RWPE2 (cell line): ENCODE results near the gene TCN2.
"Not testable (repeated sequence)": the region's sequence is repeated elsewhere in the genome, so short reads cannot be mapped to it uniquely, and the experiment has no call there.

Source experiments
- ATAC-seq: fragments of 200-7000 bp; cut with Tn5 transposase; 3 replicates; pipeline ENCODE4 v1.9.1; 2021; ENCODE audit warnings: low read depth
- DNase-seq: peaks from one replicate; pipeline ENCODE4 v3.0.0-alpha.2; 2020; ENCODE audit warnings: low spot score
- H3K27ac ChIP-seq: fragments of 450-650 bp; 2 replicates; pipeline ENCODE4 v1.5.1; 2017; ENCODE audit warnings: mild to moderate bottlenecking; ENCODE audit not compliant: poor library complexity, severe bottlenecking
- H3K27me3 ChIP-seq: fragments of 250-450 bp; sonication (Bioruptor Pico); 2 replicates; pipeline ENCODE4 v1.5.1; 2021; ENCODE audit warnings: mild to moderate bottlenecking, moderate library complexity; ENCODE audit not compliant: insufficient read depth, poor library complexity, severe bottlenecking
- H3K36me3 ChIP-seq: fragments of 250-450 bp; sonication (Bioruptor Pico); 2 replicates; pipeline ENCODE4 v1.5.1; 2020; ENCODE audit warnings: low read depth, mild to moderate bottlenecking, moderate library complexity
- H3K4me1 ChIP-seq: fragments of 250-450 bp; sonication (Bioruptor Pico); 2 replicates; pipeline ENCODE4 v1.5.1; 2021; ENCODE audit warnings: mild to moderate bottlenecking, moderate library complexity; ENCODE audit not compliant: insufficient read depth, poor library complexity, severe bottlenecking
- H3K4me3 ChIP-seq: fragments of 250-450 bp; sonication (Bioruptor Pico); 2 replicates; pipeline ENCODE4 v1.5.1; 2021; ENCODE audit warnings: mild to moderate bottlenecking, moderate library complexity; ENCODE audit not compliant: severe bottlenecking
- H3K9me3 ChIP-seq: fragments of 250-450 bp; sonication (Bioruptor Pico); 2 replicates; pipeline ENCODE4 v1.5.1; 2021; ENCODE audit warnings: mild to moderate bottlenecking, moderate library complexity; ENCODE audit not compliant: severe bottlenecking
- TF ChIP-seq, protein P1 (sequence below): fragments of 450-650 bp; IDR thresholded peaks from one replicate; pipeline ENCODE4 v1.5.1; 2017; ENCODE audit warnings: mild to moderate bottlenecking, moderate library complexity; ENCODE audit not compliant: poor library complexity, severe bottlenecking

Gene TCN2

DNA sequence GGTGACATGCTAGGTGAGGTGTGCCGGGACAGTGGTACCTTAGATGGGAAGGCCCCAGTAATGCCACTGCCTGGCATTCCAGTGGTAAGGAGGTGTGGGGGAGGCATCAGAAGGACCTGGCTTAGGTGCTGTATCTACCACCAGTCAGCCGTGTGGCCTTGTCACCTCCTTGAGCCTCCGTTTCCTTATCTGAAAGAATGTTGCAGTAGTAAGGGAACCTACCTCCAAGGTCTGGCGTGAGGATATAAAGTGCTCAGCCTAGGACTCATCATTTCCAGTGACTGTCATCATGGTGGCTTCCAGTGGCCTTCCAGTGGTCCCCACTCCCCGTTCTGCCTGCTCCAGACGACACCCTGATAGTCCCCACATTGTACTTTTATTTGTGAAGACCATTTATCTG lies 67.5 kb downstream of the TCN2 start:
- Histone ChIP-seq H3K36me3 (no peaks in the 10 kb centered on the region), H3K4me1 (no peaks in the 10 kb centered on the region), H3K9me3 (no peaks in the 10 kb centered on the region), H3K27me3 (no peaks in the 10 kb centered on the region), H3K27ac (no peak overlapping the region), H3K4me3 (no peak overlapping the region)
- ATAC-seq (no peak), DNase-seq (no peak)
- TF ChIP-seq, protein P1, sequence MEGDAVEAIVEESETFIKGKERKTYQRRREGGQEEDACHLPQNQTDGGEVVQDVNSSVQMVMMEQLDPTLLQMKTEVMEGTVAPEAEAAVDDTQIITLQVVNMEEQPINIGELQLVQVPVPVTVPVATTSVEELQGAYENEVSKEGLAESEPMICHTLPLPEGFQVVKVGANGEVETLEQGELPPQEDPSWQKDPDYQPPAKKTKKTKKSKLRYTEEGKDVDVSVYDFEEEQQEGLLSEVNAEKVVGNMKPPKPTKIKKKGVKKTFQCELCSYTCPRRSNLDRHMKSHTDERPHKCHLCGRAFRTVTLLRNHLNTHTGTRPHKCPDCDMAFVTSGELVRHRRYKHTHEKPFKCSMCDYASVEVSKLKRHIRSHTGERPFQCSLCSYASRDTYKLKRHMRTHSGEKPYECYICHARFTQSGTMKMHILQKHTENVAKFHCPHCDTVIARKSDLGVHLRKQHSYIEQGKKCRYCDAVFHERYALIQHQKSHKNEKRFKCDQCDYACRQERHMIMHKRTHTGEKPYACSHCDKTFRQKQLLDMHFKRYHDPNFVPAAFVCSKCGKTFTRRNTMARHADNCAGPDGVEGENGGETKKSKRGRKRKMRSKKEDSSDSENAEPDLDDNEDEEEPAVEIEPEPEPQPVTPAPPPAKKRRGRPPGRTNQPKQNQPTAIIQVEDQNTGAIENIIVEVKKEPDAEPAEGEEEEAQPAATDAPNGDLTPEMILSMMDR, result no peak

DNA sequence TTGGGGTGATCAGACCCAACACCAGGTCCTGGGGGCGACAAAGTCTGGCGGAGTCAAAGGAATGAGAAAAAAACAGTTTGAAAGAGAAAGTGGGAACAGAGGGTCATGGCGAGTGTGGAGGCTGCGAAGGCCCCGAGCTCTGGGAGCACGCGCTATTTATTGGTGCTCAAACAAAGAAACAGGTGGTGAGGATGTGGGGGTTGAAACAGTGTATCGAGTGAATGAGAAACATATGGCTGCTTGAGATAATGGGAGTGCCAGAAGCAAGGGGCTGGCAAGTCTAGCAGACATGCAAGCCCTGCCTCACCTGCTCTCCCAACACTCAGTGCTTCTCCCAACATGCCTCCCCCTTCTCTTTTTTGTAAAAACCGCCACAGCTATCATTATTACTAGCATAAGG lies 68.5 kb downstream of the TCN2 start:
- TF ChIP-seq, protein P1, result no peak
- H3K9me3 ChIP-seq, result no peaks in the 10 kb centered on the region
- no peak for DNase-seq
- H3K4me3 ChIP-seq, result no peak overlapping the region
- no peak overlapping the region for H3K27ac ChIP-seq
- ATAC-seq, result no peak
- no peaks in the 10 kb centered on the region for H3K27me3 ChIP-seq
- H3K36me3 ChIP-seq, result no peaks in the 10 kb centered on the region
- no peaks in the 10 kb centered on the region for H3K4me1 ChIP-seq

DNA sequence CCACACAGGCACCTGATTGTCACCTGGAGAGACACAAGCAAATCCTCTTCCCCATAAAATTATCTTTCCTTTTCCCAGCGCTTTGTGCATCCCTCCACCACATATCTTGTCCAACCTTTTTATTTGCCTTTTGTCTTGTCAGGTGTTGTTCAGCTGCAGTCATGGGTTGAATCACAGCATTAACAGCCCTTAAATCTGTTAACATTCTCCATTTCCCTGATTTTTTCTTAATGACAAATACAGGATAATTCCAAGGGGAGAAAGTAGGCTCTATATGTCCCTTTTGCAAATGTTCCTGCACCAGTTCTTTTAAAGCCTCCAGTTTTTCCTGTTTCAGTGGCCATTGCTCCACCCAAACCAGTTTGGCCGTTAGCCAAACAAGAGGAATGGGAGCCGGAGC lies 69.6 kb downstream of the TCN2 start:
- not testable (repeated sequence) for H3K4me1 ChIP-seq, ATAC-seq, H3K27ac ChIP-seq, H3K27me3 ChIP-seq, H3K9me3 ChIP-seq, H3K4me3 ChIP-seq, H3K36me3 ChIP-seq, DNase-seq
